PC-9 (cell line): ENCODE results near the gene SPRED2.

Experiments
- CTCF ChIP-seq: fragments of 200-600 bp; sonication (generic); conservative IDR thresholded peaks from 2 replicates; pipeline ENCODE4 v1.6.1; 2017; ENCODE audit warnings: mixed run types, antibody characterized with exemption, mild to moderate bottlenecking, moderate library complexity
- EZH2 ChIP-seq: fragments of 200-600 bp; sonication (generic); IDR thresholded peaks from 2 replicates; pipeline ENCODE4 v1.8.0; 2017; ENCODE audit warnings: antibody characterized with exemption, low read depth

- no peak for TF ChIP-seq CTCF
- TF ChIP-seq EZH2 = no peak
Measured at GRCh38 chr2:65273344-65273743, 159.1 kb downstream of the SPRED2 start.
